Stimulated activated CD4-positive, alpha-beta T cell treated with anti-CD3 and anti-CD28 coated beads, Interleukin-4, amount 100 ng/mL, for 1 hour (primary cell): ENCODE data around the gene SLC7A7.
"Not testable (repeated sequence)": the region's sequence is repeated elsewhere in the genome, so short reads cannot be mapped to it uniquely, and the experiment has no call there.

Experiments
- DNase-seq: peaks from one replicate; pipeline ENCODE4 v3.0.0-alpha.2; 2020

SLC7A7 gene

GRCh38 chr14:22820731-22821130 lies 5.5 kb upstream of the SLC7A7 start:
- no peak for DNase-seq

GRCh38 chr14:22819151-22819988 lies 4.1 kb upstream of the SLC7A7 start:
- no peak for DNase-seq

- no peak for DNase-seq
Measured at GRCh38 chr14:22814373-22814772, 862 bp downstream of the SLC7A7 start.

GRCh38 chr14:22813145-22813544 lies 2.1 kb downstream of the SLC7A7 start:
- no peak for DNase-seq

- no peak for DNase-seq
Measured at GRCh38 chr14:22812744-22813143, 2.5 kb downstream of the SLC7A7 start.

- DNase-seq = no peak
Measured at GRCh38 chr14:22811722-22812121, 3.5 kb downstream of the SLC7A7 start.

- DNase-seq = no peak
Measured at GRCh38 chr14:22808388-22809209, 6.6 kb downstream of the SLC7A7 start.

GRCh38 chr14:22807432-22808087 lies 7.7 kb downstream of the SLC7A7 start:
- no peak for DNase-seq

- not testable (repeated sequence) for DNase-seq
Measured at GRCh38 chr14:22805235-22805634, 10.0 kb downstream of the SLC7A7 start.

GRCh38 chr14:22803687-22803974 lies 11.6 kb downstream of the SLC7A7 start:
- no peak for DNase-seq

GRCh38 chr14:22802860-22803686 lies 12.2 kb downstream of the SLC7A7 start:
- no peak for DNase-seq

GRCh38 chr14:22801716-22802115 lies 13.5 kb downstream of the SLC7A7 start:
- no peak for DNase-seq

GRCh38 chr14:22800346-22800745 lies 14.9 kb downstream of the SLC7A7 start:
- DNase-seq = no peak

- DNase-seq = no peak
Measured at GRCh38 chr14:22798528-22798927, 16.7 kb downstream of the SLC7A7 start.

- no peak for DNase-seq
Measured at GRCh38 chr14:22797017-22797917, 18.0 kb downstream of the SLC7A7 start.

GRCh38 chr14:22796087-22796707 lies 19.0 kb downstream of the SLC7A7 start:
- DNase-seq = no peak

GRCh38 chr14:22794551-22794951 lies 20.7 kb downstream of the SLC7A7 start:
- no peak for DNase-seq

GRCh38 chr14:22793976-22794375 lies 21.3 kb downstream of the SLC7A7 start:
- no peak for DNase-seq

GRCh38 chr14:22793550-22793949 lies 21.7 kb downstream of the SLC7A7 start:
- DNase-seq = not testable (repeated sequence)

- DNase-seq = no peak
Measured at GRCh38 chr14:22792158-22792557, 23.1 kb downstream of the SLC7A7 start.

- DNase-seq = no peak
Measured at GRCh38 chr14:22791301-22791700, 23.9 kb downstream of the SLC7A7 start.
